ENCODE data around the gene TOMM34. TPM values are rescaled to one million over a fixed set of nuclear protein-coding genes. Genes with fewer than 3 reads are reported as not detected.

TOMM34 gene
- total and polyA plus RNA-seq, 2 of the 13 experiments (the other 11 are each of a cell fraction or from before 2014, with no cell fraction given), result 36.2 to 52.0 TPM

DNA sequence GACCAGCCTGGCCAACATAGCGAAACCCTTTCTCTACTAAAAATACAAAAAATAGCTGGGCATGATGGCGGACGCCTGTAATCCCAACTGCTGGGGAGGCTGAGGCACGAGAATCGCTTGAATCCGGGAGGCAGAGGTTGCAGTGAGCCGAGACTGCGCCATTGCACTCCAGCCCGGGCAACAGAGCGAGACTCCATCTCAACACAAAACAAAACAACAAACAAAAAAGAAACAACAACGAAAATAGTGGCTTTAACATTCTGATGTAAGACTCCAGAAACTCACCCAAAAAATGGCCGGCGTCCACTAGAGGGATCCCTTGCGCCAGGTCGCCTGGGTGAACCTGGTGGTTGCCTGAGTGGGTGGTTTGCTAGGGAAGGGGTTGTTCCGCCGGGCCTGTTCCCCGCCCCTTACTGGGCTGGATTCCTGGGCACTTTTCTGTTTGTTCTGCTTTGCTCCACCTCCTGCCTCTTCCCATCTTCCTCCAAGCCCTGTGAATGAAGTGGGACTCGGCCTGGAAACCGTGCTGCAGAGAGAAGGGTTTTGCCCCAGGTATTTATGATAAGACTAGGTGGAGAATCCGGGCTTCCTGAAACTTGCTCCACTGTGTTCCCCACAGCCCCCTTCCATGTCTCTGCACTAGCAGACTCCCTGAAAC is 48.8 kb downstream of the TOMM34 start (continued):
- TF ChIP-seq, protein P1, sequence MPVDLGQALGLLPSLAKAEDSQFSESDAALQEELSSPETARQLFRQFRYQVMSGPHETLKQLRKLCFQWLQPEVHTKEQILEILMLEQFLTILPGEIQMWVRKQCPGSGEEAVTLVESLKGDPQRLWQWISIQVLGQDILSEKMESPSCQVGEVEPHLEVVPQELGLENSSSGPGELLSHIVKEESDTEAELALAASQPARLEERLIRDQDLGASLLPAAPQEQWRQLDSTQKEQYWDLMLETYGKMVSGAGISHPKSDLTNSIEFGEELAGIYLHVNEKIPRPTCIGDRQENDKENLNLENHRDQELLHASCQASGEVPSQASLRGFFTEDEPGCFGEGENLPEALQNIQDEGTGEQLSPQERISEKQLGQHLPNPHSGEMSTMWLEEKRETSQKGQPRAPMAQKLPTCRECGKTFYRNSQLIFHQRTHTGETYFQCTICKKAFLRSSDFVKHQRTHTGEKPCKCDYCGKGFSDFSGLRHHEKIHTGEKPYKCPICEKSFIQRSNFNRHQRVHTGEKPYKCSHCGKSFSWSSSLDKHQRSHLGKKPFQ (CRISPR knock-in tag; IDR thresholded peaks at IDR 0.05; ENCODE audit: insufficient replicate concordance), result no peak
- TF ChIP-seq, protein P2, sequence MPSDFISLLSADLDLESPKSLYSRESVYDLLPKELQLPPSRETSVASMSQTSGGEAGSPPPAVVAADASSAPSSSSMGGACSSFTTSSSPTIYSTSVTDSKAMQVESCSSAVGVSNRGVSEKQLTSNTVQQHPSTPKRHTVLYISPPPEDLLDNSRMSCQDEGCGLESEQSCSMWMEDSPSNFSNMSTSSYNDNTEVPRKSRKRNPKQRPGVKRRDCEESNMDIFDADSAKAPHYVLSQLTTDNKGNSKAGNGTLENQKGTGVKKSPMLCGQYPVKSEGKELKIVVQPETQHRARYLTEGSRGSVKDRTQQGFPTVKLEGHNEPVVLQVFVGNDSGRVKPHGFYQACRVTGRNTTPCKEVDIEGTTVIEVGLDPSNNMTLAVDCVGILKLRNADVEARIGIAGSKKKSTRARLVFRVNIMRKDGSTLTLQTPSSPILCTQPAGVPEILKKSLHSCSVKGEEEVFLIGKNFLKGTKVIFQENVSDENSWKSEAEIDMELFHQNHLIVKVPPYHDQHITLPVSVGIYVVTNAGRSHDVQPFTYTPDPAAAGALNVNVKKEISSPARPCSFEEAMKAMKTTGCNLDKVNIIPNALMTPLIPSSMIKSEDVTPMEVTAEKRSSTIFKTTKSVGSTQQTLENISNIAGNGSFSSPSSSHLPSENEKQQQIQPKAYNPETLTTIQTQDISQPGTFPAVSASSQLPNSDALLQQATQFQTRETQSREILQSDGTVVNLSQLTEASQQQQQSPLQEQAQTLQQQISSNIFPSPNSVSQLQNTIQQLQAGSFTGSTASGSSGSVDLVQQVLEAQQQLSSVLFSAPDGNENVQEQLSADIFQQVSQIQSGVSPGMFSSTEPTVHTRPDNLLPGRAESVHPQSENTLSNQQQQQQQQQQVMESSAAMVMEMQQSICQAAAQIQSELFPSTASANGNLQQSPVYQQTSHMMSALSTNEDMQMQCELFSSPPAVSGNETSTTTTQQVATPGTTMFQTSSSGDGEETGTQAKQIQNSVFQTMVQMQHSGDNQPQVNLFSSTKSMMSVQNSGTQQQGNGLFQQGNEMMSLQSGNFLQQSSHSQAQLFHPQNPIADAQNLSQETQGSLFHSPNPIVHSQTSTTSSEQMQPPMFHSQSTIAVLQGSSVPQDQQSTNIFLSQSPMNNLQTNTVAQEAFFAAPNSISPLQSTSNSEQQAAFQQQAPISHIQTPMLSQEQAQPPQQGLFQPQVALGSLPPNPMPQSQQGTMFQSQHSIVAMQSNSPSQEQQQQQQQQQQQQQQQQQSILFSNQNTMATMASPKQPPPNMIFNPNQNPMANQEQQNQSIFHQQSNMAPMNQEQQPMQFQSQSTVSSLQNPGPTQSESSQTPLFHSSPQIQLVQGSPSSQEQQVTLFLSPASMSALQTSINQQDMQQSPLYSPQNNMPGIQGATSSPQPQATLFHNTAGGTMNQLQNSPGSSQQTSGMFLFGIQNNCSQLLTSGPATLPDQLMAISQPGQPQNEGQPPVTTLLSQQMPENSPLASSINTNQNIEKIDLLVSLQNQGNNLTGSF (CRISPR knock-in tag; IDR thresholded peaks at IDR 0.05), result no peak
- TF ChIP-seq, protein P3, sequence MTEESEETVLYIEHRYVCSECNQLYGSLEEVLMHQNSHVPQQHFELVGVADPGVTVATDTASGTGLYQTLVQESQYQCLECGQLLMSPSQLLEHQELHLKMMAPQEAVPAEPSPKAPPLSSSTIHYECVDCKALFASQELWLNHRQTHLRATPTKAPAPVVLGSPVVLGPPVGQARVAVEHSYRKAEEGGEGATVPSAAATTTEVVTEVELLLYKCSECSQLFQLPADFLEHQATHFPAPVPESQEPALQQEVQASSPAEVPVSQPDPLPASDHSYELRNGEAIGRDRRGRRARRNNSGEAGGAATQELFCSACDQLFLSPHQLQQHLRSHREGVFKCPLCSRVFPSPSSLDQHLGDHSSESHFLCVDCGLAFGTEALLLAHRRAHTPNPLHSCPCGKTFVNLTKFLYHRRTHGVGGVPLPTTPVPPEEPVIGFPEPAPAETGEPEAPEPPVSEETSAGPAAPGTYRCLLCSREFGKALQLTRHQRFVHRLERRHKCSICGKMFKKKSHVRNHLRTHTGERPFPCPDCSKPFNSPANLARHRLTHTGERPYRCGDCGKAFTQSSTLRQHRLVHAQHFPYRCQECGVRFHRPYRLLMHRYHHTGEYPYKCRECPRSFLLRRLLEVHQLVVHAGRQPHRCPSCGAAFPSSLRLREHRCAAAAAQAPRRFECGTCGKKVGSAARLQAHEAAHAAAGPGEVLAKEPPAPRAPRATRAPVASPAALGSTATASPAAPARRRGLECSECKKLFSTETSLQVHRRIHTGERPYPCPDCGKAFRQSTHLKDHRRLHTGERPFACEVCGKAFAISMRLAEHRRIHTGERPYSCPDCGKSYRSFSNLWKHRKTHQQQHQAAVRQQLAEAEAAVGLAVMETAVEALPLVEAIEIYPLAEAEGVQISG (CRISPR knock-in tag; IDR thresholded peaks at IDR 0.05), result peak; percentile 87
- TF ChIP-seq, protein P4, sequence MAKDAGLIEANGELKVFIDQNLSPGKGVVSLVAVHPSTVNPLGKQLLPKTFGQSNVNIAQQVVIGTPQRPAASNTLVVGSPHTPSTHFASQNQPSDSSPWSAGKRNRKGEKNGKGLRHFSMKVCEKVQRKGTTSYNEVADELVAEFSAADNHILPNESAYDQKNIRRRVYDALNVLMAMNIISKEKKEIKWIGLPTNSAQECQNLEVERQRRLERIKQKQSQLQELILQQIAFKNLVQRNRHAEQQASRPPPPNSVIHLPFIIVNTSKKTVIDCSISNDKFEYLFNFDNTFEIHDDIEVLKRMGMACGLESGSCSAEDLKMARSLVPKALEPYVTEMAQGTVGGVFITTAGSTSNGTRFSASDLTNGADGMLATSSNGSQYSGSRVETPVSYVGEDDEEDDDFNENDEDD (CRISPR knock-in tag; IDR thresholded peaks at IDR 0.05; ENCODE audit: borderline replicate concordance), result no peak
- TF ChIP-seq THAP11 (CRISPR knock-in tag; IDR thresholded peaks at IDR 0.05) (peak; percentile 67), SP1 (IDR thresholded peaks at IDR 0.05) (no peak), SP1 (CRISPR knock-in tag; IDR thresholded peaks at IDR 0.05) (peak; percentile 80), FOXK2 (IDR thresholded peaks at IDR 0.05) (0 out of 2 replicates have a peak, but pooled peaks have one; percentile 41), HNRNPL (IDR thresholded peaks at IDR 0.05; ENCODE audit: low read depth, low read length) (peak; percentile 72; the same call in 1 of the 2 replicates)
- TF ChIP-seq, protein P5, sequence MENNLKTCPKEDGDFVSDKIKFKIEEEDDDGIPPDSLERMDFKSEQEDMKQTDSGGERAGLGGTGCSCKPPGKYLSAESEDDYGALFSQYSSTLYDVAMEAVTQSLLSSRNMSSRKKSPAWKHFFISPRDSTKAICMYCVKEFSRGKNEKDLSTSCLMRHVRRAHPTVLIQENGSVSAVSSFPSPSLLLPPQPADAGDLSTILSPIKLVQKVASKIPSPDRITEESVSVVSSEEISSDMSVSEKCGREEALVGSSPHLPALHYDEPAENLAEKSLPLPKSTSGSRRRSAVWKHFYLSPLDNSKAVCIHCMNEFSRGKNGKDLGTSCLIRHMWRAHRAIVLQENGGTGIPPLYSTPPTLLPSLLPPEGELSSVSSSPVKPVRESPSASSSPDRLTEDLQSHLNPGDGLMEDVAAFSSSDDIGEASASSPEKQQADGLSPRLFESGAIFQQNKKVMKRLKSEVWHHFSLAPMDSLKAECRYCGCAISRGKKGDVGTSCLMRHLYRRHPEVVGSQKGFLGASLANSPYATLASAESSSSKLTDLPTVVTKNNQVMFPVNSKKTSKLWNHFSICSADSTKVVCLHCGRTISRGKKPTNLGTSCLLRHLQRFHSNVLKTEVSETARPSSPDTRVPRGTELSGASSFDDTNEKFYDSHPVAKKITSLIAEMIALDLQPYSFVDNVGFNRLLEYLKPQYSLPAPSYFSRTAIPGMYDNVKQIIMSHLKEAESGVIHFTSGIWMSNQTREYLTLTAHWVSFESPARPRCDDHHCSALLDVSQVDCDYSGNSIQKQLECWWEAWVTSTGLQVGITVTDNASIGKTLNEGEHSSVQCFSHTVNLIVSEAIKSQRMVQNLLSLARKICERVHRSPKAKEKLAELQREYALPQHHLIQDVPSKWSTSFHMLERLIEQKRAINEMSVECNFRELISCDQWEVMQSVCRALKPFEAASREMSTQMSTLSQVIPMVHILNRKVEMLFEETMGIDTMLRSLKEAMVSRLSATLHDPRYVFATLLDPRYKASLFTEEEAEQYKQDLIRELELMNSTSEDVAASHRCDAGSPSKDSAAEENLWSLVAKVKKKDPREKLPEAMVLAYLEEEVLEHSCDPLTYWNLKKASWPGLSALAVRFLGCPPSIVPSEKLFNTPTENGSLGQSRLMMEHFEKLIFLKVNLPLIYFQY (CRISPR knock-in tag; IDR thresholded peaks at IDR 0.05; ENCODE audit: borderline replicate concordance), result peak; percentile 97
